Stimulated activated CD4-positive, alpha-beta T cell treated with anti-CD3 and anti-CD28 coated beads, Interleukin-4, amount 100 ng/mL, for 24 hours (primary cell): ENCODE results near the gene XPR1.
"Not testable (repeated sequence)": the region's sequence is repeated elsewhere in the genome, so short reads cannot be mapped to it uniquely, and the experiment has no call there.

ENCODE experiments used
- DNase-seq: peaks from one replicate; pipeline ENCODE4 v3.0.0-alpha.2; 2020

The XPR1 gene

GRCh38 chr1:180616439-180616838 lies 15.4 kb upstream of the XPR1 start:
- DNase-seq = no peak

GRCh38 chr1:180617774-180618395 lies 13.9 kb upstream of the XPR1 start:
- no peak for DNase-seq

- no peak for DNase-seq
Measured at GRCh38 chr1:180620581-180620980, 11.2 kb upstream of the XPR1 start.

- no peak for DNase-seq
Measured at GRCh38 chr1:180622658-180623508, 8.9 kb upstream of the XPR1 start.

GRCh38 chr1:180623579-180624347 lies 8.1 kb upstream of the XPR1 start:
- DNase-seq = no peak

GRCh38 chr1:180626711-180627110 lies 5.1 kb upstream of the XPR1 start:
- no peak for DNase-seq

GRCh38 chr1:180627411-180627810 lies 4.4 kb upstream of the XPR1 start:
- no peak for DNase-seq

- DNase-seq = no peak
Measured at GRCh38 chr1:180628646-180629045, 3.2 kb upstream of the XPR1 start.

GRCh38 chr1:180630408-180631193 lies 1.2 kb upstream of the XPR1 start:
- DNase-seq = no peak

GRCh38 chr1:180631194-180631765 lies 542 bp upstream of the XPR1 start:
- DNase-seq = no peak

- peak; percentile 58 for DNase-seq
Measured at GRCh38 chr1:180632326-180633056, 669 bp downstream of the XPR1 start.

GRCh38 chr1:180633057-180634056 lies 1.5 kb downstream of the XPR1 start:
- no peak for DNase-seq

- no peak for DNase-seq
Measured at GRCh38 chr1:180636138-180636537, 4.3 kb downstream of the XPR1 start.

GRCh38 chr1:180639871-180640270 lies 8.0 kb downstream of the XPR1 start:
- no peak for DNase-seq

GRCh38 chr1:180640531-180640949 lies 8.7 kb downstream of the XPR1 start:
- DNase-seq = no peak

- DNase-seq = no peak
Measured at GRCh38 chr1:180641662-180642061, 9.8 kb downstream of the XPR1 start.

GRCh38 chr1:180642781-180643180 lies 11.0 kb downstream of the XPR1 start:
- DNase-seq = no peak

GRCh38 chr1:180643693-180644092 lies 11.9 kb downstream of the XPR1 start:
- DNase-seq = no peak

GRCh38 chr1:180644526-180645192 lies 12.8 kb downstream of the XPR1 start:
- no peak for DNase-seq

- not testable (repeated sequence) for DNase-seq
Measured at GRCh38 chr1:180645261-180645660, 13.4 kb downstream of the XPR1 start.
